A673 (cell line): ENCODE data around the gene POLDIP3. TPM values are rescaled to one million over a fixed set of nuclear protein-coding genes. Genes with fewer than 3 reads are reported as not detected.

Experiments
- BruUV-seq: library from RNA; stranded (reverse); fragments of 400-500 nt; replicated peaks from 2 replicates; lab custom pipeline; 2021; lab: Mats Ljungman, UMichigan
- CTCF ChIA-PET: fragments of 300-600 bp; sonication (Branson Sonifier 250); formaldehyde crosslinking; loops from one replicate; lab custom pipeline; 2022; ENCODE audit warnings: antibody characterized with exemption; lab: Charles Lee
- POLR2A ChIA-PET: fragments of 300-600 bp; sonication (Branson Sonifier 250); formaldehyde crosslinking; loops from one replicate; lab custom pipeline; 2022; ENCODE audit warnings: antibody characterized with exemption; ENCODE audit not compliant: low non-redundant PET; lab: Charles Lee
- DNase-seq: peaks from one replicate; pipeline ENCODE4 v3.0.0-alpha.2; 2015; ENCODE audit warnings: low spot score
- H3K27ac ChIP-seq: fragments of 200-600 bp; sonication (generic); 2 replicates; pipeline ENCODE4 v1.5.1; 2016; ENCODE audit warnings: mixed run types, low read depth, mild to moderate bottlenecking, mixed read lengths, antibody characterized with exemption, low read length; ENCODE audit not compliant: poor library complexity, severe bottlenecking
- H3K27me3 ChIP-seq: fragments of 200-600 bp; sonication (generic); replicated peaks from 2 replicates; pipeline ENCODE4 v1.6.1; 2017; ENCODE audit warnings: mixed run types, low read depth, mild to moderate bottlenecking, mixed read lengths, antibody characterized with exemption, low read length; ENCODE audit not compliant: insufficient read depth, poor library complexity
- H3K36me3 ChIP-seq: fragments of 200-600 bp; sonication (generic); 2 replicates; pipeline ENCODE4 v1.6.1; 2016; ENCODE audit warnings: mixed run types, mild to moderate bottlenecking, mixed read lengths, antibody characterized with exemption, low read length; ENCODE audit not compliant: insufficient read depth, poor library complexity, severe bottlenecking
- H3K4me1 ChIP-seq: fragments of 200-600 bp; sonication (generic); 2 replicates; pipeline ENCODE4 v1.6.1; 2017; ENCODE audit warnings: mixed run types, mild to moderate bottlenecking, mixed read lengths, antibody characterized with exemption, low read length; ENCODE audit not compliant: insufficient read depth, poor library complexity, severe bottlenecking
- H3K4me3 ChIP-seq: fragments of 200-600 bp; sonication (generic); 2 replicates; pipeline ENCODE4 v1.5.1; 2016; ENCODE audit warnings: low read depth, mixed run types, mild to moderate bottlenecking, mixed read lengths, low read length; ENCODE audit not compliant: poor library complexity, severe bottlenecking
- H3K9me3 ChIP-seq: fragments of 200-600 bp; sonication (generic); 2 replicates; pipeline ENCODE4 v1.6.1; 2016; ENCODE audit warnings: mixed run types, low read depth, mild to moderate bottlenecking, mixed read lengths, antibody characterized with exemption, low read length; ENCODE audit not compliant: poor library complexity, severe bottlenecking
- EZH2 ChIP-seq: fragments of 200-600 bp; sonication (generic); IDR thresholded peaks from 2 replicates; pipeline ENCODE4 v1.6.1; 2017; ENCODE audit warnings: borderline replicate concordance, low read depth, mild to moderate bottlenecking, mixed read lengths, antibody characterized with exemption, low read length; ENCODE audit not compliant: poor library complexity, severe bottlenecking
- intact Hi-C: fragments of 100-400 bp; cut with micrococcal nuclease; formaldehyde crosslinking; loops from one replicate; pipeline ENCODE4 v1.10.0; 2022; ENCODE audit not compliant: unreplicated experiment
- total RNA-seq: library from RNA; stranded (reverse); gene quantifications from 2 replicates; pipeline ENCODE4 v1.2.3, GENCODE V29; 2021
- TF ChIP-seq, protein P1 (sequence below): fragments of 300-800, 200-600 bp; sonication (generic); conservative IDR thresholded peaks from 2 replicates; pipeline ENCODE4 v1.5.1; 2017; ENCODE audit warnings: low read depth, mild to moderate bottlenecking, antibody characterized with exemption, low read length, moderate library complexity, mixed read lengths

Gene POLDIP3
- total RNA-seq, 1 experiment from 2014 or later, result 134 TPM

DNA sequence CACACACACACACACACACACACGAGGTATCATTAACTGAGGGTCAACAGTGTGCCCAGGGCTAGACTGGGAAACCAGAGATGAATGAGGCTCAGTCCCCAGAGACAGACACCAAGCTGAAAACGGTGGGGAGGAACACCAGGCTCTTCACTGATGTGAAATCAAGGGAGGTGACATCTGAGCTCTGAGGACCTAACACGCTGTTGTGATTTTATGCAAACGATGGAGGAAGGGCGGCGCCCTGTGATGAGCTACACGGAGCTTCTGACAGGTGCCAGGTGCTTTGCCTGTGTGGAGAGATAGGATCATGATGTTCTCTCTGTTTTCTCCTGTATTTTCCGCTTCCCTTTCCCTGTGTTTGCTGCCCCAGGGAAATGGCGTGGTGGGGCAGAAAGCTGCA is 41.0 kb upstream of the POLDIP3 start:
- DNase-seq, result no peak
- Histone ChIP-seq H3K36me3 (no peaks in the 10 kb centered on the region), H3K27ac (no peak overlapping the region), H3K4me1 (no peaks in the 10 kb centered on the region), H3K27me3 (no peaks in the 10 kb centered on the region), H3K4me3 (no peak overlapping the region), H3K9me3 (no peaks in the 10 kb centered on the region)
- TF ChIP-seq, protein P1, sequence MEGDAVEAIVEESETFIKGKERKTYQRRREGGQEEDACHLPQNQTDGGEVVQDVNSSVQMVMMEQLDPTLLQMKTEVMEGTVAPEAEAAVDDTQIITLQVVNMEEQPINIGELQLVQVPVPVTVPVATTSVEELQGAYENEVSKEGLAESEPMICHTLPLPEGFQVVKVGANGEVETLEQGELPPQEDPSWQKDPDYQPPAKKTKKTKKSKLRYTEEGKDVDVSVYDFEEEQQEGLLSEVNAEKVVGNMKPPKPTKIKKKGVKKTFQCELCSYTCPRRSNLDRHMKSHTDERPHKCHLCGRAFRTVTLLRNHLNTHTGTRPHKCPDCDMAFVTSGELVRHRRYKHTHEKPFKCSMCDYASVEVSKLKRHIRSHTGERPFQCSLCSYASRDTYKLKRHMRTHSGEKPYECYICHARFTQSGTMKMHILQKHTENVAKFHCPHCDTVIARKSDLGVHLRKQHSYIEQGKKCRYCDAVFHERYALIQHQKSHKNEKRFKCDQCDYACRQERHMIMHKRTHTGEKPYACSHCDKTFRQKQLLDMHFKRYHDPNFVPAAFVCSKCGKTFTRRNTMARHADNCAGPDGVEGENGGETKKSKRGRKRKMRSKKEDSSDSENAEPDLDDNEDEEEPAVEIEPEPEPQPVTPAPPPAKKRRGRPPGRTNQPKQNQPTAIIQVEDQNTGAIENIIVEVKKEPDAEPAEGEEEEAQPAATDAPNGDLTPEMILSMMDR, result no peak
- TF ChIP-seq EZH2, result no peak
- BruUV-seq, result no TSS peak
- ChIA-PET CTCF (no interaction called here), POLR2A (no interaction called here)
- intact Hi-C loops, result no loop called here

DNA sequence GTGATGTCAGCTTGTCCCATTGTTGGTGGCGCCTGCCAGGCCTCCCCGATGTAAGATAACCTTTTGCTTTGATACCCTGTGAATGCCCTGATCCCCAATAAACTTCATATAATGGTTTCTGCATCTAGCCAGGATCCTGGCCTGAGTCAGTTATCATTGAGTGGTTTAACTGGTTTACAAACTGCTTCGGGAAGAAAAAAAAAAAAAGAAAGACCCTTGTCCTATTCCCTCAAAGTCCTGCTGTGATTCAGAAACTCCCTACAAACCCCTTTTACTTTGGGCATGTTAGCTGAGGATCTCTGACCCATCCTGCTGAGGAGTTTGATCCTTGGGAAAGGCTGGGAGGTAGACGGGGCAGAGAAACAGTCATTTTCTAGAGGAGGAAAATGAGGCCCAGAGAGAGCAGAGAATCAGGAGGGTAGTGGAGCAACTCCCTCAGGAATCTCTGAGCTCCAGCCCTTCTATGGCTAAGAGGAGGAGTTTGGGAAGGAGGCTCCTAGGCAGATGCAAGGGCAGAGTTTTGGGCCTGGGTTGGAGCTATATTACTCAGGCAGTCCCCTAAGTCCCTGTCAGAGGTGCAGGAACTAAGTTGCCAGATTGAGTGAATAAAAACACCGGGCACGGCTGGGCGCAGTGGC is 39.9 kb upstream of the POLDIP3 start:
- H3K9me3 ChIP-seq, result no peaks in the 10 kb centered on the region
- CTCF ChIA-PET, result interaction anchor here (0.6 kb wide), 2 partner anchors 20 to 28 kb away, joined by 3 to 4 read pairs; no protein-coding TSS in a partner anchor
- no TSS peak for BruUV-seq
- TF ChIP-seq, protein P1, result no peak
- TF ChIP-seq EZH2, result no peak
- H3K36me3 ChIP-seq, result no peaks in the 10 kb centered on the region
- no peaks in the 10 kb centered on the region for H3K27me3 ChIP-seq
- intact Hi-C loops, result no loop called here
- no peak overlapping the region for H3K4me3 ChIP-seq
- no peaks in the 10 kb centered on the region for H3K4me1 ChIP-seq
- DNase-seq, result no peak
- H3K27ac ChIP-seq, result no peak overlapping the region
- POLR2A ChIA-PET, result no interaction called here

DNA sequence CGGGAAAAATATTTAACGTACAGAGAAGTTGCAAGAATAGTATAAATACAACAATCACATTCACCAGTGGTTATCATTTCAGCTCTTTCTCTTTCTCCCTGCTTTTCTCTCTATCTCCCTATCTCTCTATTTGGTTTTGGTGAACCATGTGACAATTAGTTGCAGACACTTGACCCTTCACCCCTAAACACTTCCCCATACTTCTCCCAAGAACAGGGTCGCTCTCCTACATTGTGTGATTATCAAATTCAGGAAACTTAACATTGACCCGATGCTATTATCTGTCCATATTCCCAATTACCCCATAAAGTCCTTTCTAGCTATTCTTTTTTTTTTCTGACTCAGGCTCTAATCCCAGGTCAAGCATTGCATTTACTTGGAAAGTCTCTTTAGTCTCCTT is 39.3 kb upstream of the POLDIP3 start:
- CTCF ChIA-PET, result interaction anchor here (0.6 kb wide), 2 partner anchors 19 to 29 kb away, joined by 3 to 4 read pairs; no protein-coding TSS in a partner anchor
- H3K4me3 ChIP-seq, result no peak overlapping the region
- no peaks in the 10 kb centered on the region for H3K4me1 ChIP-seq
- no TSS peak for BruUV-seq
- H3K27me3 ChIP-seq, result no peaks in the 10 kb centered on the region
- POLR2A ChIA-PET, result no interaction called here
- no peaks in the 10 kb centered on the region for H3K9me3 ChIP-seq
- no peaks in the 10 kb centered on the region for H3K36me3 ChIP-seq
- TF ChIP-seq, protein P1, result no peak
- TF ChIP-seq EZH2, result no peak
- intact Hi-C loops, result no loop called here
- DNase-seq, result no peak
- H3K27ac ChIP-seq, result no peak overlapping the region
